ENCODE measurements around the gene MBD6. TPM values are rescaled to one million over a fixed set of nuclear protein-coding genes. Genes with fewer than 3 reads are reported as not detected.
"Not testable (repeated sequence)": the region's sequence is repeated elsewhere in the genome, so short reads cannot be mapped to it uniquely, and the experiment has no call there.

Gene MBD6
- polyA plus RNA-seq, 1 donor from 2014 or later: 6.3 TPM

- H3K36me3 Mint-ChIP-seq: peaks cover 4% of the 10 kb centered on the region
- H3K27ac Mint-ChIP-seq: peak overlapping the region in 2 of 3 donors; percentile 14 to 81
- H3K9me3 Mint-ChIP-seq: no peaks in the 10 kb centered on the region
- H3K4me1 Mint-ChIP-seq: peaks cover 31 to 42% (median 33%) of the 10 kb centered on the region in 3 donors
- peak overlapping the region in 1 of 4 donors; percentile 85 for H3K4me3 Mint-ChIP-seq
- H3K27me3 Mint-ChIP-seq: no peaks in the 10 kb centered on the region
Measured at GRCh38 chr12:57483466-57483865, 39.2 kb upstream of the MBD6 start.

DNA sequence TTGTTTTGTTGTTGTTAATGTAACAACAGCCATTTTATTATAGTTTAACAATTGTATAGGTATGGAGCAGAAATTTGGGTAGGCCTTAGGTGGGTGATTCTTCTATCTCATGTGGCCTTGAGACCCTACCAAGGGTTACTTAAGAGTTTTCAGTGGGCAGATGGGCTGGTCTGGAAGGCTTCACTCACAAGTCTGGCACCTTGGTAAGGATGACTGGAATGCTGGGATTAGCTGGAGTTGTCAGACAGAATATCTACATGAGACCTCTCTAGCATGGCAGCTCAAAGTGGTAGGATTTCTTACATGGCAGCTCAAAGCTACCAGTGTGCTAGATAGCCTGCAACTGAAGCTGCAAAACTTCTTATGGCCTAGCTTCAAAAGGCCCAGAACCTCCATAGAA lies 36.9 kb upstream of the MBD6 start:
- Mint-ChIP-seq H3K4me3 (peak overlapping the region in 1 of 4 donors; percentile 69), H3K27ac (peak overlapping the region in 2 of 3 donors; percentile 31 to 44), H3K27me3 (no peaks in the 10 kb centered on the region), H3K4me1 (peaks cover 23 to 37% (median 28%) of the 10 kb centered on the region in 3 donors), H3K9me3 (no peaks in the 10 kb centered on the region), H3K36me3 (peaks cover 4% of the 10 kb centered on the region)

GRCh38 chr12:57487055-57487596 lies 35.5 kb upstream of the MBD6 start:
- Mint-ChIP-seq H3K36me3 (no peaks in the 10 kb centered on the region), H3K27me3 (no peaks in the 10 kb centered on the region), H3K27ac (peak overlapping the region; percentile 80 to 98 (median 98)), H3K4me1 (peaks cover 19 to 30% (median 27%) of the 10 kb centered on the region in 3 donors), H3K4me3 (peak overlapping the region in 2 of 4 donors; percentile 96 to 97), H3K9me3 (no peaks in the 10 kb centered on the region)

- no peaks in the 10 kb centered on the region for H3K27me3 Mint-ChIP-seq
- peaks cover 19 to 30% (median 27%) of the 10 kb centered on the region in 3 donors for H3K4me1 Mint-ChIP-seq
- no peaks in the 10 kb centered on the region for H3K9me3 Mint-ChIP-seq
- H3K36me3 Mint-ChIP-seq: no peaks in the 10 kb centered on the region
- H3K27ac Mint-ChIP-seq: peak within 1 kb of the TSS; percentile 80 to 98 (median 98)
- peak within 1 kb of the TSS; percentile 83 to 97 (median 96) for H3K4me3 Mint-ChIP-seq
Measured at GRCh38 chr12:57487597-57488401, 34.8 kb upstream of the MBD6 start, which contains the start of gene MARS1. TSS of gene MARS1 (plus strand) at chr12:57488068. CDS start at chr12:57488091, 23 bp downstream.

DNA sequence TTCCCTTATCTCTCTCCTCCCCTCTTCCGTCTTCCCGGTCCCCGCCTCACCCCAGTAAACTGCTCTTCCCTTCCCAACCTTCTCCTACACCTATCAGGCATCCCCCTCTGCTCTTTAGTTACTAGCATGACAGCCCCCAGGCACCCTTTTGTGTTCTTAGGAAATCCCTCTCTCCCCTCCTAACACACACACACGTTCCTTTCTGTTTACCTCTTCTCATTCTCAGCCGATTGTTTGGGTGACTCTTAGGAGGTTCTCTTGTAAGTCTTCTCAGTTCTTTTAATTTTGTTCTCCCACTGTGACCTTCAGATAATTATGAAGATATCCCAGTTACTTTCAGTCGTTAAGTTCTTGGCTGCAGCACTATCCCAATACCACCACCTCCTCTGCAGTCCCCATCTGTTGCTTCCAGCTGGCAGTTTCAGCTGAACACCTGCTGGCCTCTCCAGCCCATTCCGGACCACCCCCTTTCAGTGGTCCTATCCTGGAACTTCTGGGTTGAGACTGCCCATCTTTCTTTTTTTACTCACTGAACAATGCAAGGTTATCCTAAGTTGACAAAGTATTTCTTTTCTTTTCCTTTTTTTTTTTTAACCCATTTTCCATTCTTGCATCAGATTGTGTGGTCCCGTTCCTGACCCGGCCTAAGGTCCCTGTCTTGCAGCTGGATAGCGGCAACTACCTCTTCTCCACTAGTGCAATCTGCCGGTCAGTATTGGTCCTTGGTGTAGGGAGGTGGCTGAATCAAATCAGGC lies 34.0 kb upstream of the MBD6 start:
- H3K9me3 Mint-ChIP-seq: no peaks in the 10 kb centered on the region
- H3K4me1 Mint-ChIP-seq: peaks cover 16 to 22% (median 20%) of the 10 kb centered on the region in 3 donors
- peak overlapping the region; percentile 80 to 98 (median 98) for H3K27ac Mint-ChIP-seq
- peak overlapping the region; percentile 83 to 97 (median 96) for H3K4me3 Mint-ChIP-seq
- no peaks in the 10 kb centered on the region for H3K36me3 Mint-ChIP-seq
- no peaks in the 10 kb centered on the region for H3K27me3 Mint-ChIP-seq

- Mint-ChIP-seq H3K36me3 (no peaks in the 10 kb centered on the region), H3K4me3 (peak overlapping the region; percentile 83 to 97 (median 96)), H3K4me1 (peaks cover 16 to 22% (median 18%) of the 10 kb centered on the region in 3 donors), H3K9me3 (no peaks in the 10 kb centered on the region), H3K27me3 (no peaks in the 10 kb centered on the region), H3K27ac (peak overlapping the region; percentile 80 to 98 (median 98))
Measured at GRCh38 chr12:57489157-57489641, 33.4 kb upstream of the MBD6 start.

DNA sequence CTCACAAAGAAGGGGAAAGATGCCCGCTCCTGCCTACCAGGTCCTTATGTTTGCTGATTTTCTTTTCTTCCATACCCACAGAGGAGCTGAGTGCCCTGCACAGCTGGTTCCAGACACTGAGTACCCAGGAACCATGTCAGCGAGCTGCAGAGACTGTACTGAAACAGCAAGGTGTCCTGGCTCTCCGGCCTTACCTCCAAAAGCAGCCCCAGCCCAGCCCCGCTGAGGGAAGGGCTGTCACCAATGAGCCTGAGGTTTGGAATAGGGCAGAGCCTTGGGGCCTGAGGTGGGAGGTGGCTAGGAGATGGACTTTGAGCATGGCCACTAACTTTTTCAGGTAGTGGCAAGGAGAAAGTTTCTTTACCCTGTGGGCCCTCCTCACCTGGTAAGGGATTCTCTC lies 32.5 kb upstream of the MBD6 start:
- H3K9me3 Mint-ChIP-seq: no peaks in the 10 kb centered on the region

DNA sequence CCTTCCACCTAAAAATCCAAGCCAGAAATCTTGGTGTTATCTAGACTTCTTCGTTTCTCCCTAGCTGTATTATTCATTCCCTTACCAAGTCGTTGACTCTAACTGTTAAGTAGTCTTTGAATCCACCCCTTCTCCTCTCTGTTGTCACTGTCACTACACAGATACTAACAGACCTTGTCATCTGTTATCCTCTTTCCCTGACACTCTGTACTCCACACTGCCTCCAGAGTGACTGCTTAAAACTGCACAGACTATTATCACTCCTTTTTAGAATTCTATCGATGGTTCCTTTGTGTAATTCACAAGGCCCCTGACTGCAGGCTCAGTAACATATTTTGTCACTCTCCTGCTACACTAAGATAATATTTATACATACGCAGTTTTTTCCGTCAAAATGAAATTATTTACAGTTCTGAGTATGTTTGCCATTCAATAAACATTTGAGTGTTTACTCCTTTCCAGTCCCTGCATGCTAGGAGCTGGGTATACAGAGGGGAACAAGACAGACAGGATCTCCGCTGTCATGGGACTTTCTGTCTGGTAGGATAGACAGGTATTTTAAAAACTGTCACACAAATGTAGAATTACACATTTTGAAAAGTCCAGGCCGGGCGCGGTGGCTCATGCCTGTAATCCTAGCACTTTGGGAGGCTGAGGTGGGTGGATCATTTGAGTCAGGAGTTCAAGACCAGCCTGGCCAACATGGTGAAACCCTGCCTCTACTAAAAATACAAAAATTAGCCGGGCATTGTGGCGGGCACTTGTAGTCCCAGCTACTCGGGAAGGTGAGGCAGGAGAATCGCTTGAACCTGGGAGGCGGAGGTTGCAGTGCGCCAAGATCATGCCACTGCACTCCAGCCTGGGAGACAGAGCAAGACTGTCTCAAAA lies 31.0 kb upstream of the MBD6 start:
- Mint-ChIP-seq H3K9me3 (no peaks in the 10 kb centered on the region), H3K4me3 (peak overlapping the region in 2 of 4 donors; percentile 18 to 49), H3K4me1 (peaks cover 16 to 22% (median 18%) of the 10 kb centered on the region in 3 donors), H3K27me3 (no peaks in the 10 kb centered on the region), H3K36me3 (no peaks in the 10 kb centered on the region), H3K27ac (peak overlapping the region; percentile 1 to 47 (median 21))

More for the DNA sequence above, 32.5 kb upstream of the MBD6 start:
- no peaks in the 10 kb centered on the region for H3K36me3 Mint-ChIP-seq
- H3K27ac Mint-ChIP-seq: no peak overlapping the region
- H3K4me1 Mint-ChIP-seq: peaks cover 16 to 22% (median 18%) of the 10 kb centered on the region in 3 donors
- H3K27me3 Mint-ChIP-seq: no peaks in the 10 kb centered on the region
- peak overlapping the region in 1 of 4 donors; percentile 83 for H3K4me3 Mint-ChIP-seq

DNA sequence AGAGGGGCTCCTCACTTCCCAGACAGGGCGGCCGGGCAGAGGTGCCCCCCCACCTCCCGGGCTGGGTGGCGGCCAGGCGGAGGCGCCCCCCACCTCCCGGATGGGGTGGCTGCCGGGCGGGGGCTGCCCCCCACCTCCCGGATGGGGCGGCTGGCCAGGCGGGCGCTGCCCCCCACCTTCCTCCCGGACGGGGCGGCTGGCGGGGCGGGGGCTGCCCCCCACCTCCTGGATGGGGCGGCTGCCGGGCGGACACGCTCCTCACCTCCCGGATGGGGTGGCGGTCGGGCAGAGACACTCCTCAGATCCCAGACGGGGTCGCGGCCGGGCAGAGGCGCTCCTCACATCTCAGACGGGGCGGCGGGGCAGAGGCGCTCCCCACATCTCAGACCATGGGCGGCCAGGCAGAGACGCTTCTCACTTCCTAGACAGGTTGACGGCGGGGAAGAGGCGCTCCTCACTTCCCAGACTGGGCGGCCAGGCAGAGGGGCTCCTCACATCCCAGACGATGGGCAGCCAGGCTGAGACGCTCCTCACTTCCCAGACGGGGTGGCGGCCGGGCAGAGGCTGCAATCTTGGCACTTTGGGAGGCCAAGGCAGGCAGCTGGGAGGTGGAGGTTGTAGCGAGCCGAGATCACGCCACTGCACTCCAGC lies 27.4 kb upstream of the MBD6 start:
- not testable (repeated sequence) for H3K9me3 Mint-ChIP-seq, H3K27ac Mint-ChIP-seq, H3K4me1 Mint-ChIP-seq, H3K36me3 Mint-ChIP-seq, H3K27me3 Mint-ChIP-seq
- peak overlapping the region in 1 of 4 donors; percentile 45 for H3K4me3 Mint-ChIP-seq

GRCh38 chr12:57496822-57497221 lies 25.8 kb upstream of the MBD6 start:
- Mint-ChIP-seq H3K9me3 (no peaks in the 10 kb centered on the region), H3K36me3 (peaks cover 9% of the 10 kb centered on the region), H3K4me1 (peaks cover 0 to 7% (median 6%) of the 10 kb centered on the region in 3 donors)

DNA sequence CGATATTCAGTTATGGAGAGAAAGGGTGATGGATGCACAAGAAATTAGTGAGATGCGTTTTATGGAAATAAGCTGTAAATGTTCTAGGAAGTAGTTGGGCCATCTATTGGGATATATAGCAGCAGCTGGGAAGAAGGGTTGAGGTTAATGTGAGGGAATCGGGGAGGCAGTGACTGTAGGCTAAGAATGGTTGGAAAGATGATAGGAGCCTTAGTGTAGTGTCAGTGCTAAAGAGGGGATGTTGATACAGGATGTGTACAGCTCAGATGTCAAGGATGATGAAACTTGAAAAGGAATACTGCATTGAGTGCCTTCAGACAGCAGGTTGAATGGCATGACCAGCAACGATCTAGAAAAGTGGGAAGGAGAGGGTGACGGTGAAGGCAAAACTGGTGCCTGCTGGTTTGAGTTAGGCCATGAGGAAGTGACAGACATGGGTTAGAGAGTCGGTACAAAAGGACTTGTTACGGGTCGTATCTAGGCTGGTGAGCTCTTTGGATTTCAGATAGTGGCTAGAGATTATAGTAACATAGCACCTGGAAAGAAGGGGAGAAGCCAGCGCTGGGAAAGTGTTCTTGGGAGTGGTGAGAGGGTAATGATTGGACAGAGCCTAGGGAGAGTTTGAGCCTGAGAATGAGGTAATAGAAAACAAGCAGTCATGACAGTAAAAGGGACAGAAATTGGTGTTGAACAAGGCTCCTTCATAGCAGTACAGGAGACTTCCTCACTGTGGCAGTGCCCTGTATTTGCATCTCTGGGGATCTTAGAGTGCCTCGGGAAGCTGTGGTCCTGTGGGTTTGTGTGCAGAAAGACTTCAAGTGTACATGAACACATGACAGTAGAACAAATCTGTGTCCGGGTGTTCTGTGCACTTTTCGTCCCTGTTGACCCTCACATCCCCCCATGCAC lies 25.1 kb upstream of the MBD6 start:
- Mint-ChIP-seq H3K27me3 (no peaks in the 10 kb centered on the region), H3K9me3 (no peaks in the 10 kb centered on the region), H3K4me1 (peaks cover 0 to 7% (median 6%) of the 10 kb centered on the region in 3 donors), H3K36me3 (peaks cover 9% of the 10 kb centered on the region), H3K27ac (peak overlapping the region in 1 of 3 donors; percentile 11), H3K4me3 (peak overlapping the region in 1 of 4 donors; percentile 3)

More at GRCh38 chr12:57496822-57497221, 25.8 kb upstream of the MBD6 start:
- H3K4me3 Mint-ChIP-seq: no peak overlapping the region
- H3K27ac Mint-ChIP-seq: peak overlapping the region in 1 of 3 donors; percentile 11
- H3K27me3 Mint-ChIP-seq: no peaks in the 10 kb centered on the region

- Mint-ChIP-seq H3K27me3 (no peaks in the 10 kb centered on the region), H3K4me3 (no peak overlapping the region), H3K27ac (no peak overlapping the region), H3K4me1 (peaks cover 0 to 7% (median 6%) of the 10 kb centered on the region in 3 donors), H3K36me3 (peaks cover 9% of the 10 kb centered on the region), H3K9me3 (no peaks in the 10 kb centered on the region)
Measured at GRCh38 chr12:57498132-57498502, 24.5 kb upstream of the MBD6 start.

- no peaks in the 10 kb centered on the region for H3K27me3 Mint-ChIP-seq
- no peaks in the 10 kb centered on the region for H3K9me3 Mint-ChIP-seq
- H3K36me3 Mint-ChIP-seq: peaks cover 9% of the 10 kb centered on the region
- peaks cover 0 to 7% (median 6%) of the 10 kb centered on the region in 3 donors for H3K4me1 Mint-ChIP-seq
- no peak overlapping the region for H3K4me3 Mint-ChIP-seq
- H3K27ac Mint-ChIP-seq: no peak overlapping the region
Measured at GRCh38 chr12:57498571-57498970, 24.1 kb upstream of the MBD6 start.

Measured in IgD-negative memory B cell (primary cell).